ENCODE measurements around the gene SERINC5. TPM values are rescaled to one million over a fixed set of nuclear protein-coding genes. Genes with fewer than 3 reads are reported as not detected.

Gene SERINC5
- total RNA-seq, 2 donors from 2014 or later, result 134 to 183 TPM

- no peak for DNase-seq
- Histone ChIP-seq H3K9me3 (ENCODE audit: control insufficient read depth, low read length) (no peaks in the 10 kb centered on the region), H3K9ac (ENCODE audit: extremely low read depth, low read length, poor library complexity, severe bottlenecking) (no peak overlapping the region), H3K27me3 (ENCODE audit: control insufficient read depth, insufficient read depth, low read length, poor library complexity, severe bottlenecking) (no peaks in the 10 kb centered on the region), H3K4me3 (ENCODE audit: low read length) (no peak overlapping the region), H3K36me3 (ENCODE audit: control insufficient read depth, insufficient read depth, low read length) (peaks cover 55% of the 10 kb centered on the region), H3K4me1 (ENCODE audit: control insufficient read depth, insufficient read depth, low read length) (no peaks in the 10 kb centered on the region), H3K27ac (ENCODE audit: low read depth, low read length) (no peak overlapping the region)
- Mint-ChIP-seq H3K27ac (no peak overlapping the region), H3K9me3 (no peaks in the 10 kb centered on the region), H3K4me3 (no peak overlapping the region), H3K36me3 (ENCODE audit: low read depth) (peaks cover 28% of the 10 kb centered on the region), H3K4me1 (peaks cover 24% of the 10 kb centered on the region), H3K27me3 (ENCODE audit: insufficient read depth) (no peaks in the 10 kb centered on the region)
- TF ChIP-seq CTCF (conservative IDR thresholded peaks at IDR 0.05), result no peak
- 89 to 100% methylated on average over 2 to 4 of the region's 4 CpGs for WGBS, 2 experiments (ENCODE audit: insufficient coverage in 1 of 2, insufficient read length in 1 of 2)
Measured at GRCh38 chr5:80219391-80219790, 36.5 kb downstream of the SERINC5 start.

DNA sequence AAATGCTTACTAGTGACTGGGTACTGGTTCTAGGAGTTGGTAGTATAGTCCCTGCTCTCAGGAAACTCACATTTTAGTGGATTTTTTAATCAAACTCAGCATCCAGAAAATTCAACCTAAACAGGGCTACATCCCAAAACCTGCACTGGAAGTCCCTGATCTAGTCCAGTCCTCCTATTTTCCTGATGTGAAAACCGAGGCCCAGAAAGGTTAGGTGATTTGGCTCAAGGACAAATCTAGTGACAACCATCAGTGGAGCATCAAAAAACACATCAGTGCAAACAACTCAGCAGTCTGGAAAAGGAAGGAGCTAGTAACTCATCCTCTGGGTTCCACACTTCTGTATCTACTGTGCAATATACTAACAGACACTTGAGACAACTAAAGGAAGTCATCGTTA lies 38.2 kb downstream of the SERINC5 start:
- H3K36me3 ChIP-seq (ENCODE audit: control insufficient read depth, insufficient read depth, low read length), result peaks cover 63% of the 10 kb centered on the region
- no peaks in the 10 kb centered on the region for H3K27me3 ChIP-seq (ENCODE audit: control insufficient read depth, insufficient read depth, low read length, poor library complexity, severe bottlenecking)
- 93 to 100% methylated on average over 2 of the region's 2 CpGs for WGBS, 2 experiments (ENCODE audit: insufficient coverage in 1 of 2, insufficient read length in 1 of 2)
- Mint-ChIP-seq H3K4me3 (no peak overlapping the region), H3K4me1 (peaks cover 31% of the 10 kb centered on the region), H3K9me3 (no peaks in the 10 kb centered on the region), H3K27ac (peak overlapping the region; percentile 23), H3K27me3 (ENCODE audit: insufficient read depth) (no peaks in the 10 kb centered on the region), H3K36me3 (ENCODE audit: low read depth) (peaks cover 25% of the 10 kb centered on the region)
- H3K4me3 ChIP-seq (ENCODE audit: low read length), result no peak overlapping the region
- no peaks in the 10 kb centered on the region for H3K4me1 ChIP-seq (ENCODE audit: control insufficient read depth, insufficient read depth, low read length)
- H3K27ac ChIP-seq (ENCODE audit: low read depth, low read length), result no peak overlapping the region
- H3K9ac ChIP-seq (ENCODE audit: extremely low read depth, low read length, poor library complexity, severe bottlenecking), result no peak overlapping the region
- no peak for DNase-seq
- no peaks in the 10 kb centered on the region for H3K9me3 ChIP-seq (ENCODE audit: control insufficient read depth, low read length)
- no peak for TF ChIP-seq CTCF (conservative IDR thresholded peaks at IDR 0.05)

GRCh38 chr5:80216753-80217596 lies 38.9 kb downstream of the SERINC5 start:
- Histone ChIP-seq H3K9ac (ENCODE audit: extremely low read depth, low read length, poor library complexity, severe bottlenecking) (no peak overlapping the region), H3K4me1 (ENCODE audit: control insufficient read depth, insufficient read depth, low read length) (peaks cover 6% of the 10 kb centered on the region), H3K36me3 (ENCODE audit: control insufficient read depth, insufficient read depth, low read length) (peaks cover 59% of the 10 kb centered on the region), H3K27me3 (ENCODE audit: control insufficient read depth, insufficient read depth, low read length, poor library complexity, severe bottlenecking) (no peaks in the 10 kb centered on the region), H3K27ac (ENCODE audit: low read depth, low read length) (no peak overlapping the region), H3K4me3 (ENCODE audit: low read length) (no peak overlapping the region), H3K9me3 (ENCODE audit: control insufficient read depth, low read length) (no peaks in the 10 kb centered on the region)
- TF ChIP-seq CTCF (conservative IDR thresholded peaks at IDR 0.05), result no peak
- WGBS, 2 experiments (ENCODE audit: insufficient coverage in 1 of 2, insufficient read length in 1 of 2), result 95 to 96% methylated on average over 8 to 11 of the region's 12 CpGs
- Mint-ChIP-seq H3K4me3 (no peak overlapping the region), H3K36me3 (ENCODE audit: low read depth) (peaks cover 22% of the 10 kb centered on the region), H3K27me3 (ENCODE audit: insufficient read depth) (no peaks in the 10 kb centered on the region), H3K27ac (no peak overlapping the region), H3K4me1 (peaks cover 37% of the 10 kb centered on the region), H3K9me3 (no peaks in the 10 kb centered on the region)
- no peak for DNase-seq

Data from endodermal cell (in vitro differentiated cells).